Measurements from ENCODE around the gene LTC4S. TPM values are rescaled to one million over a fixed set of nuclear protein-coding genes. Genes with fewer than 3 reads are reported as not detected.

LTC4S gene
- total RNA-seq, 1 donor from 2014 or later = 5.0 TPM

GRCh38 chr5:179805070-179805528 lies 11.3 kb downstream of the LTC4S start:
- Mint-ChIP-seq H3K4me1 (peaks cover 29% of the 10 kb centered on the region), H3K27ac (peak overlapping the region; percentile 88), H3K36me3 (peaks cover 4% of the 10 kb centered on the region), H3K27me3 (ENCODE audit: low read depth) (no peaks in the 10 kb centered on the region), H3K4me3 (peak overlapping the region; percentile 83), H3K9me3 (no peaks in the 10 kb centered on the region)
- DNase-seq (ENCODE audit: low spot score in 2 of 2, unreplicated experiment in 2 of 2) = no peak
- TF ChIP-seq CTCF (IDR thresholded peaks at IDR 0.05; ENCODE audit: unreplicated experiment) = no peak

DNA sequence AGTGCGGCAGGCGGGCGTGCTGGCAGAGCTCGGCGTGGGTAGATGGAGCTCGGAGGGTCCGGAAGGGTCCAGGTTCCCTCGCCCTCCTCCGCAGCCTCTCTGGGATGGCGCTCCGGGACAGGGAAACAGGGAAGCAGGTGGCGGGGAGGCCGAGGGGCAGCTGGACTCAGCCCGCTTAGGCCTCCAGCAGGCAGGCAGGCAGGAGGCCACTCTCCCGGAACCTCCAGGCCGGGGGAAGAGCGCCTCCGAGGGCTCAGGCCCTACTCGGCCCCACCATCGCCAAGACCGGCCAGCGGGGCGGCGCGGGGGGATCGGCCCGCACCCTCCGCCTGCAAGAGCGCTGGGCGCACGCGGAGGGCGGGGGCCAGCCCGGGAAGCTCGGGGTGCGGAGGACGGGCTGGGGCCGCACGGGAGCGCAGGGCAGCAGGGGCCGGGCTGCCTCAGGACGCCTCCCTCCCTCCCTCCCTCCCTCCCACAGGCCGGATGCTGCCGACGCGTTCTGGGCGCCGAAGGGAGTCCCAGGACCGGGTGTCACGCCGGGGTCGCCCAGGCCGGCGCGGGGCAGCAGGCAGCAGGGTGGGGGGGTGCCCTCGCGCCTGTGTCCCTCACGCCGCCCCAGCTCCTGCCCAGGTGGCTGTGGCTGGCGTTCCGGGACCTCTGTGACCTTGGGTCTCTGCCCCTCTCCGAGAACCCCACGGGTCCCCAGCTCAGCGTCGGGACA lies 11.9 kb downstream of the LTC4S start:
- peaks cover 4% of the 10 kb centered on the region for H3K36me3 Mint-ChIP-seq
- H3K27ac Mint-ChIP-seq = peak overlapping the region; percentile 88

GRCh38 chr5:179806250-179807048 lies 12.7 kb downstream of the LTC4S start, which contains the start of gene MGAT4B:
MGAT4B (minus strand) TSS chr5:179806866; CDS start chr5:179806583, 283 bp downstream.
- TF ChIP-seq CTCF (IDR thresholded peaks at IDR 0.05; ENCODE audit: unreplicated experiment) = no peak
- Mint-ChIP-seq H3K36me3 (peaks cover 4% of the 10 kb centered on the region), H3K4me3 (peak within 1 kb of the TSS; percentile 73), H3K27me3 (ENCODE audit: low read depth) (no peaks in the 10 kb centered on the region), H3K27ac (no peak within 1 kb of the TSS), H3K4me1 (peaks cover 29% of the 10 kb centered on the region), H3K9me3 (no peaks in the 10 kb centered on the region)
- DNase-seq (ENCODE audit: low spot score in 2 of 2, unreplicated experiment in 2 of 2) = peak in 1 of 2 experiments; percentile 67

More for the DNA sequence above, 11.9 kb downstream of the LTC4S start:
- Mint-ChIP-seq H3K27me3 (ENCODE audit: low read depth) (no peaks in the 10 kb centered on the region), H3K9me3 (no peaks in the 10 kb centered on the region), H3K4me1 (peaks cover 29% of the 10 kb centered on the region), H3K4me3 (peak overlapping the region; percentile 83)
- no peak for DNase-seq (ENCODE audit: low spot score in 2 of 2, unreplicated experiment in 2 of 2)
- no peak for TF ChIP-seq CTCF (IDR thresholded peaks at IDR 0.05; ENCODE audit: unreplicated experiment)

DNA sequence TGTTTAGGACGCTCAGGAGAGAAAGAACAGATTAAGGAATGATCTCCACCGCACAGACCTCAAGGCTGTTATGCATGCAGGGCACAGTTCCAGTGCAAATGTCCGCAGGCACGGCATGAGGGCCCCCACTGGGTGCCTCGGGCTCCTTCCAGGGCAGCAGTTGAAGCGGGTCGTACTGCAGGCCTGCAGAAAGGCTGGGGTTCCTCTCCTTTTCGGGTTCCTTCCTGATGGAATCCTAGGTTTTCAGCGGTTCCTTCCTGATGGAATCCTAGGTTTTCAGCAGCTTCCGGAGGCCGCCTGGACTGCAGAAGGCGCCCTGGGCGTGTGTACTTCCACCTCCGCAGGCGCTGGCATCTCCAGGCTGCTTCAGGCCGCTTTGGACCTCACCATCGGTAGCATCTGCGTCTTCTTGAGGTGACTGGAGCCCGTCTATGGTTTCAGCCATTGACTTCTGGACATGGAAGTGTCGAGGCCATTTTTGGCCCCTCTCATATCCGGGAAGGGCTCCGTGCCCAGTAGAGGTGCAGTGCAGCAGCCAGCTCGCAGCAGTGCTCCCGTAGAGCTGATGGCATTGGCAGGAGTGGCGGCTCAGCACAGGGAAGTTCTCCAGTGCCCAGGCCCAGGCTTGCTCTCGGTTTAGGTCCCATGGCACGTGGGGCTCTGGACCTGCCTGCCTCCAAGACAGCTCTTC lies 18.5 kb downstream of the LTC4S start:
- Mint-ChIP-seq H3K9me3 (no peaks in the 10 kb centered on the region), H3K4me3 (no peak overlapping the region), H3K36me3 (peaks cover 13% of the 10 kb centered on the region), H3K27ac (no peak overlapping the region), H3K4me1 (no peaks in the 10 kb centered on the region), H3K27me3 (ENCODE audit: low read depth) (no peaks in the 10 kb centered on the region)
- DNase-seq (ENCODE audit: low spot score in 2 of 2, unreplicated experiment in 2 of 2) = no peak
- TF ChIP-seq CTCF (IDR thresholded peaks at IDR 0.05; ENCODE audit: unreplicated experiment) = no peak

GRCh38 chr5:179812997-179813607 lies 19.3 kb downstream of the LTC4S start:
- peaks cover 3% of the 10 kb centered on the region for H3K4me1 Mint-ChIP-seq
- H3K4me3 Mint-ChIP-seq = no peak overlapping the region
- H3K9me3 Mint-ChIP-seq = no peaks in the 10 kb centered on the region
- H3K27ac Mint-ChIP-seq = no peak overlapping the region
- peaks cover 13% of the 10 kb centered on the region for H3K36me3 Mint-ChIP-seq
- TF ChIP-seq CTCF (IDR thresholded peaks at IDR 0.05; ENCODE audit: unreplicated experiment) = no peak
- no peaks in the 10 kb centered on the region for H3K27me3 Mint-ChIP-seq (ENCODE audit: low read depth)
- no peak for DNase-seq (ENCODE audit: low spot score in 2 of 2, unreplicated experiment in 2 of 2)
